Activated CD4-positive, alpha-beta T cell treated with anti-CD3 and anti-CD28 coated beads for 48 hours (primary cell): ENCODE data around the gene PNPO.

Experiments used
- DNase-seq: peaks from one replicate; pipeline ENCODE4 v3.0.0-alpha.2; 2020

PNPO gene

GRCh38 chr17:47941246-47942095 is at the start of gene PNPO:
Gene PNPO, plus strand, starts transcription at chr17:47941571. Its CDS starts 105 bp downstream, at chr17:47941676.
- peak; percentile 97 for DNase-seq

- DNase-seq: no peak
Observed at GRCh38 chr17:47894498-47895346, 46.6 kb upstream of the PNPO start.

- peak; percentile 53 for DNase-seq
Observed at GRCh38 chr17:47895347-47895855, 46.0 kb upstream of the PNPO start.

- DNase-seq: peak; percentile 99
Observed at GRCh38 chr17:47895856-47896671, 45.3 kb upstream of the PNPO start, which contains the start of gene SP2. Gene SP2, plus strand, starts transcription at chr17:47896236. Its CDS starts 51 bp downstream, at chr17:47896287.

DNA sequence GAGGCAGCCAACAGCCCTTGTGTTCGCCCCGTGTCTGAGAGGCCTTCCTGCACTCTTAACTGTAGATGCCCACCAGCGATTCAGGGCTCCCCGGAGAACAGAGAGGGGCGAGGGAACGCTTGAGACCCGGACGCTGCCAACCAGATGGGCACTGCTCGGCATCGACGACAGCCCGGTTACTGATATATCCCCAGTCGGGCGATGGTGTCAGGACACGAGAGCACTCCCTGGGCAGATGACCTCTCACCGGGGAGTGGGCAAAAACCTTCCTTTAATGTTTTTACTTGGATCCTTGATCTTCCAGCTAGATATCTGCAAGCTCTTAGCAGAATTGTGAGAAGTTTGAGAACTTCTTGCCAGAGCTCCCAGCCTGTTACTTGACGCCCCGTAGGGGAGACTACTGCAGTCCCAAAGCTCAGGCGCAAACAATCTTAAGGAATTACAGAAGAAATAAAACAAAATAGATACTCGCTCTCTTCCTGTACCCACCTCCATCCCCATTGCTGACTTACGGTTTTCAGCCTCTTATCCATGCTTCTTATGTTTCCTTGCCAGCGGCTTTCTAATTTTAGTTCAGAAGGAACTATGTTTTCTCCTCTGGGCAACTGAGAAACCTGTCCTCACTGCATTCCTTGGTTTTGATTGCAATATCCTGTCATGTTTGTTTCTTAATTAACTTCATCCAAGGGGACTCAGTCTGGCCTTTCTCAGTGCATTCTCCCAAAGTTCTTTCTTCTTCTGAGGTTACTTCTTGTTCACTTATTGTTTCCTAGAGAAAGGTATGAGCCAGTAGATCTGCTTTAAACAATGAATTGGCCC is 44.5 kb upstream of the PNPO start:
- DNase-seq: no peak

GRCh38 chr17:47897561-47897960 is 43.8 kb upstream of the PNPO start:
- no peak for DNase-seq

DNA sequence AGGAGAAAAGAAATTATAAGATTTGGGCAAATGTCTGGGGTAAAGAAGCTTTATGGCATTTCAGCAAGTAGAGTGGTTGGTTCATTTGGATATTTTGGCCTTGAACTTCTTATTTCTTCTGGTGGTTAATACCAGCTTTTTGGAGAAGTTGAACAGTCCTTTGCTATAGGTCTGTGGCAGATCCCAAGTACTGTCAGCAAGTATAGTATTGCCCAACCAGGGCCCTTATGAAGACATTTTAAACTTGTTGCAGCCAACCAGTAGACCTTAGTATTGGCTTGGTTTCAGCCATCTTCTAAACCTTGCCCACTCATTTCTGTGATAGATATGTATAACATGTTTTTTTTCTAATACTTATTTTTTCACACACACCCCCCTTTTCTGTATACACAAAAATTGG is 43.1 kb upstream of the PNPO start:
- DNase-seq: no peak

GRCh38 chr17:47899643-47900042 is 41.7 kb upstream of the PNPO start:
- DNase-seq: no peak

DNA sequence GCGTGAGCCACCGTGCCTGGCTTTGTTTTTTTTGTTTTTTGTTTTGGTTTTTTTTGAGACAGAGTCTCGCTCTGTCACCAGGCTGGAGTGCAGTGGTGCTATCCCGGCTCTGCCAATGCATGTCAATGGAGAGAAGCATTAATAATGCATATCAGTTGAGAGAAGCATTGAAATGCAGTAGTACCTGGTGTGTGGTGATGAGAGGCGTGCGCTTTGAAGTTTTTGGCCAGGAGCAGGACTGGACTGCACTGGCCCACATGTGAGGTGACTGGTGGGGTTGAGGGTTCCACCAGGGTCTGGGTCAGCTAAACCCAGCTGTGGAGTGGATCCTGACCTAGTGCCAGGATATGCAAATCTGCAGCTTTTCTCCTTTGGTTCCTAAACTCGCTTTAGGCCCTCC is 39.9 kb upstream of the PNPO start:
- no peak for DNase-seq

GRCh38 chr17:47902039-47902744 is 39.2 kb upstream of the PNPO start:
- DNase-seq: no peak

DNA sequence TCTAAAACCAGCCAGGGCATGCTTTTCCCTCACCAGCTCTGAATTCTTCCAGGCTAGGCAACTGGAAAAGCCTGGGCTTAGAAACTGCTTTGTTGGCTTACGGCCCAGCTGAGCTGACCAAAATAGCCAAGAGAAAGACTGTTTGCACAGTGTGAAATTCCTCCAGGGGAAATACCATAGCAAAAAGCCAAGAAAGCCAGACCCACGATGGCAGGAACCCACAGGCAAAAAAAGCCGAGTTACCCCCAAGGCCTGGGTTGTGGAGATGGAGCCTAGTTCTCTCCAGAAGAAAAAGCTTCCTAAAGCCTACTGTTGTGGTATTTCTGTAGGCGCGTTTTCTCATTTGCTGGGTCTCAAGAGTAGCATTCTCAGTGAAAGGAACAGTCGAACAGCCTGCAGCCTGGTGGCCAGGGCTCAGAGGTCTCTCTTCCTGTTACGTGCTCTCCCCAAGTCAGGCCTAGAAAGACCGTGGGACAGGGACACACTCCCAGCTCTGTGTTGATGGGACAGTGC is 36.1 kb upstream of the PNPO start:
- no peak for DNase-seq

DNA sequence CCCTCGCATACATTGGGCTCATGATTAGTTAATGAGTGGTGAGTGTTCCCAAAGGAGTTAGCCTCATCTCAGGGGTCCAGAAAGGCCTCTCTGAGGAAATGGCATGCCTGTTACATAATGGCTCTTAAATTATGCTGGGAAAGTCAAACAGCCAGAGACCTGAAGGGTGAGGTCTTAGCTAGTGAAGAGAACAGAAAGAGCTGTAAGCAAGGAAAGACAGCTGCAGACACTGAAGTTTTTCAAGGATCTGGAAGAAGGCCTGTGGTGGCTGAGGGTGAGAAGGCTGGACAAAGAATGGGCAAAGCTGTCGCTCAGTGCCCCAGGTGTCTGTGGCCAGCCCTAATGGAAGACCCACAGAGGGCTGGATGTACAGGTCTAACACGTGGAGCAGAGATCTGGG is 34.9 kb upstream of the PNPO start:
- DNase-seq: no peak

GRCh38 chr17:47907932-47908562 is 33.3 kb upstream of the PNPO start:
- DNase-seq: no peak

DNA sequence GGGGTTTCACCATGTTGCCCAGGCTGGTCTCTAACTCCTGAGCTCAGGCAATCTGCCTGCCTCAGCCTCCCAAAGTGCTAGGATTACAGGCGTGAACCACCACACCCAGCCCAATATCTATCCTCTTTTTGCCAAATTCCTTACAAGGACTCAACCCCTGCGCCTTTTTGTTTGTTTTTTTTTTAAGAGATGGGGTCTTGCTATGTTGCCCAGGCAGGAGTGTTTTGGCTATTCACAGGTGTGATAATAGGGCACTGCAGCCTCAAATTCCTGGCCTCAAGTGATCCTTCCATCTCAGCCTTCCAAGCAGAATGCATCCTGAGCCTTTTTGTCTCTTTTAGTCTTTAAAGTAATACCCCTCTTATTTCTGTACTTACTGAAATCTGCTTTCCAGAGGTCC is 28.3 kb upstream of the PNPO start:
- DNase-seq: no peak

GRCh38 chr17:47914306-47914948 is 26.9 kb upstream of the PNPO start:
- DNase-seq: no peak

DNA sequence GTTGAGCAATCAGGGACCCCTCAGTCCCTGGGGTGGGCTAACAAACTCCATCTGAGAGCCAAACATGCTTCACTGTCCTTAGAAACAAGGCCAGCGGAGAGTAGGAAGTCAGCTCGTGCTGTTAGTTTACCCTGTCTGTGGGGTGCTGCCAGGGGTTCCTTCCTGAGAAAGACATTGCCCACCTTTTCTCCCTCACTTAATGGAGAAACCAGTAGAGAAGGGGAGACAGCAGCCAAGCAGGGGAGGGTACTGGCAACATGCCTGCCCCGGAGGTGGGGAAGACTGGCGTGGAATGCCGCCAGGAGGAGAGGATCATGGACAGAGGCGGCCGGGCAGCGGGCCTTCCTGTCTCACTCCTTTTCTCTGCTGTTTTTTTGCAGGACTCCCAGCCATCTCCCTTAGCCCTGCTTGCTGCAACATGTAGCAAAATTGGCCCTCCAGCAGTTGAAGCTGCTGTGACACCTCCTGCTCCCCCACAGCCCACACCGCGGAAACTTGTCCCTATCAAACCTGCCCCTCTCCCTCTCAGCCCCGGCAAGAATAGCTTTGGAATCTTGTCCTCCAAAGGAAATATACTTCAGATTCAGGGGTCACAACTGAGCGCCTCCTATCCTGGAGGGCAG is 25.5 kb upstream of the PNPO start:
- no peak for DNase-seq

- no peak for DNase-seq
Observed at GRCh38 chr17:47916489-47917208, 24.7 kb upstream of the PNPO start.

DNA sequence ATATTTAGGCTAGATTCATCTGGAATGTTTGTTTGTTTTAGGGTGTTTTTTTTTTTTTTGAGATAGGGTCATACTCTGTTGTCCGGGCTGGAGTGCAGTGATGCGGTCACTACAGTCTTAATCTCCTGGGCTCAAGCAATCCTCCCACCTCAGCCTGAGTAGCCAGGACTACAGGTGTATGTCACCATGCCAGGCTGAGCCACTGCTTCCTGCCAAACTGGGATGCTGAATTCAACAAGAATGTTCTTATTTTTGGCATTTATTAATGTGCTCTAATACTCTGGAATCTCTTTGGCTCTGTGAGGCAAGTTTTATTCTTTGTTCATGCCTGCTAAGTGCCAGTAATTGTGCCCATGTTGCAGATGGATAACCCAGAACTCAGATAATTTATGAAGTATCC is 23.8 kb upstream of the PNPO start:
- no peak for DNase-seq

DNA sequence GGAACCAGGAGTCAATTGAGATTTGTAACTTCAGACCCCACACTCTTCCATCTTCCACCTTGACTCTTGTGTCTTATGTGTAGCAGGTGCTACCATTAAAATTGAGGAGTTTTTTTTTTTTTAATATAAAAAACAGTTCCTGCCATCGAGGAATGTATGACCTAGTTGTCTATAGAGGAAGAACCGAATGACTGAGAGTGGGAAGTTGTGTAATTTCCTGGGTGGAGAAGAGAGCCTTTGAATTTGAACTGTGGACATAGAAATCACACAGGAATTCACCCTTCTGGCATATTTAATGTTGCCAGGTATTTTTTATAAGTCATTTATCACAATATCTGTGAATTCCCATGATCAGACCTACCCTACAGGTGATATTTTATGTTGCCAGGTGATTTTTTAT is 23.4 kb upstream of the PNPO start:
- DNase-seq: no peak
